Smooth muscle cell of the brain vasculature (primary cell): ENCODE results near the gene HEXD.

Experiments
- DNase-seq: peaks from one replicate; pipeline ENCODE4 v3.0.0-alpha.2; 2012; ENCODE audit warnings: low read depth, low spot score

Gene HEXD

DNA sequence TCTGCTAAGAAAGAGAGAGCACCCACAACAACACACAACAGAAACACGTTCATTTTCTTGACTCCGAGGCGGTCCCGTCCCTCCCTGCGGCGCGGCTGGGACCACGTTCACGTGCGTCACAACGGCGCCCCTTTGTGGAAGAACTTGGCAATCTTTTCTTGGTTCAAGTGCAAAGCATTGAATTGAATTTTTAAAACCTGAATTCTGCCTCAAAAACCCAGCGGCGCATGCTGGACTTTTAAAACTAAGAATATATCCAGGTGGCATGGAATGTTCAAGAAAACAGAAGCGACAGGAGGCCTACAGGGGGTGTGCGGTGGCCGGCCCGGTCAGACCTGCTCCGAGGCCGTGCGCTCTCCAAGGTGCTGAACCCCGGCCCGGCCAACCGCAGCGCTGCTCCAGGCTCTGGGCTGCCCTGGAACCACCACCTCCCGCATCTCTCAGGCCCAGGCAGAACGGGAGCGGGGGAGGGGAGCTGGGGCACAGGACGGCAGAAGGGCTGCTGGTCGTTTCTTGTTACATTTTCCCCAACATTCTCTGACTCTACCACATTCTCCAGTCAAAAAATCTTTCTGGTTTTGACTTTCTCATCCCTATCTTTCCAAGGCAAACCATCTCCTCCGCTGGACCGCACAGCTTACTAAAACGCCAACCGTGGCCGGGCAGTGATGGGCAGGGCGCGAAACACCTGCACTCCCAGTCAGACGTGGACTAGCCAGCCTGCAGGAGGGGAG lies 3.4 kb upstream of the HEXD start:
- DNase-seq = no peak

DNA sequence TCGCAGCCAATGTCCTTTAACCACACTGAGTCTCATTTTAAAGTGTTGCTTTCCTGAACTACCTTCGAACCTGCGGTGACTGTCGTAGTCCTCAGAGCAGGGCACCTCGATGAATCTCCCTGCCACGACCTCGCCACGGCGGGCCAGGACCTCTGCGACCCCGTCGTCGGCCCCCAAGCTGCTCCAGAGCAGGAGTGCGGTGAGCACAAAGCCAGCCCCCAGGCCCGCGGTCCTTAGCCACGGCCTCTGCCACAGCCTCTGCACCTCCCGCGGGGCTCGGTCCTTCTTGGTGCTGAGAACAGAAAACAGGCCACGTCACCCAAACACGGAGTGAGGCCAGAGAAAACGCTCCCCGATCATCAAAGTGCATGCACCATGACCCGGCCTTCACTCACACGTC lies 2.8 kb upstream of the HEXD start:
- DNase-seq = no peak

DNA sequence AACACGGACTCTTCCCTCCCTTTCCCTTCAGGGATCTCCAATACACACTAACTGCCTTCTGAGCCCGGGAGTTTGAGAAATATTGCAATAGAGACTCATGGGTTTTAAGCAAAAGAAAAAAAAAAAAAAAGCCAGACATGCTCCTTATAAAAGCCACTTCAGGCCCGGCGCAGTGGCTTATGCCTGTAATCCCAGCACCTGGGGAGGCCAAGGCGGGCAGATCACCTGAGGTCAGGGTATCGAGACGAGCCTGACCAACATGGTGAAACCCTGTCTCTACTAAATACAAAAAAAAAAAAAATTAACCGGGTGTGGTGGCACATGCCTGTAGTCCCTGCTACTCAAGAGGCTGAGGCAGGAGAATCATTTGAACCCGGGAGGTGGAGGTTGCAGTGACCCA lies 2.4 kb upstream of the HEXD start:
- DNase-seq = no peak

DNA sequence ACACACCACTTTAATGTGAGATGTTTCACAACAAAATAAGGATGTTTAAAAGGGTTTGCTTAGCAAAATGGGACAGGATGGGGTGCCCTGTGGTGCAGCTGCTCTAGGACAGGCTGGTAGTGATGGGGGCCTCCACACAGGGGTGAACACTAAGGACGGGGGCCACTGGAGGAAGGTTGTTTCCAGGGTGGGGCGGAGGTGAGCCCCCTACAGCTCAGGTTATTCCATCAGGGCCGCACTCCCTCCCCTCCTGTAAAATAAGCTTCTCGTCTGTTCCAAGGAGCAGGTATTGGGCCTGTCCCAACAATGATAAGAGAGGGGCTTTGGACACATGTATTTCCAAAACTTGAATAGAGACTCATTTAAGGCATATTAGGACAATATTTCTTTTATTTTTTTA lies 1.9 kb upstream of the HEXD start:
- DNase-seq = no peak

DNA sequence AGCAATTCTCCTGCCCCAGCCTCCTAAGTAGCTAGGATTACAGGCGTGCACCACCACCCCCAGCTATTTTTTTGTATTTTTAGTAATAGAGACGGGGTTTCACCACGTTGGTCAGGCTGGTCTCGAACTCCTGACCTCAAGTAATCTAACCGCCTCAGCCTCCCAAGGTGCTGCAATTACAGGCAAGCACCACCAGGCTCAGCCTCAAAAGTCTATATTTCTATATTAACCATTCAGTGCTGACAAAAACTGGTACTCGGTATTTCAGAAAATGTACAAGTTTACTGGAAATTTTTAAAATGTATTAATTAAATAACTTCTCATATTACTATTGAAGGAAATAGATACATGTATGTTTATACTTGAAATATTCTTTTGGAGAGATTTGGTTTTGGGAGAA lies 1.4 kb upstream of the HEXD start:
- DNase-seq = no peak

DNA sequence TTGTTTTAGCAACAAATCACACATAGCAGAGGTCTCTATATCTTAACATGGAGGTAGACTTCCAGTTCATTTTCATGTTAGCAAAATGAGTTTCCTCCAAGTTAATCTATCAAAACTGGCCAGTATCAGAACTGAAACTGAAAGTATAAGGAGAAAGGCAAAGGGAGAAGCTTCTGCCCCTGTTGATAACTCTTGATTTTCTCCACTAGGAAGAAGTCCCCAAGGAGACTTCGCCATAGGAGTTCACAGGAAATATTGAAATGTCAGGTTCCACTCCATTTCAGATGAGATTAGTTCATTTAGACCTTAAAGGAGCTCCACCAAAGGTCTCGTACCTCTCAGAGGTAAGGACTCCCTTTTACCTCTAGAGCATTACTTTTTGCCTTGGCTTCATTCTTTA lies 1.4 kb downstream of the HEXD start:
- no peak for DNase-seq

DNA sequence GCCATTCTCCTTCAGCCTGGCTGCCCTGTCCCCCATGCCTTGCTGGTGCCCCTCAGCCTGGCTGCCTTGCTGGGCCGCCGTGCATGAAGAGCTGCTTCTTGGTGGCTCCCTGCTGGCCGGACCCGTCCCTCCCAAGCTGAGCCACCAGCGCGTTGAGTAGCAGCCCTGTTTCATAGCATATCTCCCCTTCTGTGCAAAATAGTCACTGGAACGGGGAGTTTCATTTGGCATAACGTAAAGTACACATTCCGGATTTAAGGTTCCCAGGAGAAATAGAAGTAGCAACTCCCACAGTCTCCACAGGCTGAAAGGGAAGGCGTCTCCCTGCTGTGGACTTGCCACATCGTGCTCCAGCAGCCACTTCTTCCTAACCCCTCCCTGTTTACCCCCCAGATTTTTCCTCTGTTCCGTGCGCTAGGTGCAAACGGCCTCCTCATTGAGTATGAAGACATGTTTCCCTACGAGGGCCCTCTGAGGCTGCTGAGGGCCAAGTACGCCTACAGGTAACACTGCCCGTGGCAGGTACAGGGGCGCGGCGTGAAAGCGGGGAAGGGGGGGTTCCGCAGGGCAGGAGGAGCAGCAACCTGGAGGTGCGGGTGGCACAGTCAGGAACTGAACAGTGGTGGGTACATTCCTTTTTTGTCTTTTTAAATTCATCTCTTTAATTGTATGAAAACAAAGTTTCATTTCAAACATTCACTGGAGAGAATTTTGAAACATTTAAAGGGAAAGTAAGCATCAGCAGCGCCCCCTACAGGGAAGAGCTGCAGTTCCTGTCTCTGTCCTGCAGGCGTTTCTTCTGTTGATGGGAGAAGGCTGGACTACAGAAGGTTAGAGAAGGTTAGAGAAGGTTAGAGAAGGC lies 6.1 kb downstream of the HEXD start:
- no peak for DNase-seq

DNA sequence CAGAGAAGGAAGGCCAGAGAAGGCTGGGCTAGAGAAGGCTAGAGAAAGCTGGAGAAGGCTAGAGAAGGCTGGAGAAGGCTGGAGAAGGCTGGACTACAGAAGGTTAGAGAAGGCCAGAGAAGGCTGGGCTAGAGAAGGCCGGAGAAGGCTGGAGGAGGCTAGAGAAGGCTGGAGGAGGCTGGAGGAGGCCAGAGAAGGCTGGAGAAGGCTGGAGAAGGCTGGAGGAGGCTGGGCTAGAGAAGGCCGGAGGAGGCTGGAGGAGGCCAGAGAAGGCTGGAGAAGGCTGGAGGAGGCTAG lies 6.7 kb downstream of the HEXD start:
- no peak for DNase-seq

DNA sequence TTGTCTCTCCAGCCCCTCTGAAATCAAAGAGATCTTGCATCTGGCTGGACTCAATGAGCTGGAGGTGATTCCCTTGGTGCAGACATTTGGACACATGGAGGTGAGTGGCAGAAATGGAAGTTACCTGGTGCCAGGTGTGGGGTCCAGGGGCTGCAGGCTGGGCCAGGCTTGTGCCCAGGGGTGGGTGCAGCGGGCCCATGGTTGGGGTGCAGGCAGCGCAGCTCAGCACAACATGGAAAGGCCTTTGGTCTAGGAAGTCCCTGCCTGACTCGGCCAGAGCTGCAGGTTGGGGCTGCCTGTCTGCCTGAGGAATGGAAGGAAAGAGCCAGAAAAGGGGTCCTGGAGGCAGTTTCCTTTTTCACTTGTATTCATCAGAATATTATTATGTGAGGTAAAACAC lies 10.4 kb downstream of the HEXD start:
- no peak for DNase-seq

DNA sequence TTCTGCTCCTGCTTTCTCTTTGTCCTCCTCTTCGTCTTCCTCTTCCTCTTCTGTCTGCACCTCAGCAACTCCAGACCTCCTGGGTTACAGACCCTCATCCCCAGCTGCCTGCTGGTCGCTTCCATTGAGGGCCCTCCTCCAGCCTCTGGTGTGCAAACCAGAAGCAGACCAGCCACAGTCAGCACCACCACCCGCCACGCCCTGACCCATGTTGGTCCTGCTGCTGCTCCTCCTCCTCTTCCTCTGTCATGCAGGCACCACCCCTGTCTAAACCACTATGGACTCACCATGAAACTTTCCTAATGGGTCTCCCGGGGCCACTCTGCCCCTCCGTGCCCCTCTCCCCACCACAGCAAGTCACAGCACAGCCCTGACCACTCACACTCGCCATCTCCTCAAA lies 11.7 kb downstream of the HEXD start:
- no peak for DNase-seq

DNA sequence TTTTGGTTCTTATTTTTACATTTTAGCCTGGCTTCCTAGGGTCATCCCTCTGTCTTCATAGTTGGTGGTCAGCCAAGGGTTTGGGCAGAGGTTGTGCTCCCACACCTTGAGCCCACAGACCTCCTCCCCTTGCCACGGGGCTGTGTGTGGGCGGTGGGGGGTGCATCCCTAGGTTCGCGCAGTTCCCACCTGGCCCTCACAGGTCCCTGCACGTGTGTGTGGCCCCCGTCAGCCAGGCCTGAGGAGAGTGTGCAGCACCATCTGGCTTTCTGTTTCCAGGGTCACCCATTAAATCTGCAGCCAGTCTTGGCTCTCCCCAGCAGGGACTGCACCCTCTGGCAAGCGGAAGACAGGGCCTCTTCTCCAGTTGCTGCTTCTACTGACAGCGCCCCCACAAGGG lies 13.9 kb downstream of the HEXD start:
- DNase-seq = no peak

DNA sequence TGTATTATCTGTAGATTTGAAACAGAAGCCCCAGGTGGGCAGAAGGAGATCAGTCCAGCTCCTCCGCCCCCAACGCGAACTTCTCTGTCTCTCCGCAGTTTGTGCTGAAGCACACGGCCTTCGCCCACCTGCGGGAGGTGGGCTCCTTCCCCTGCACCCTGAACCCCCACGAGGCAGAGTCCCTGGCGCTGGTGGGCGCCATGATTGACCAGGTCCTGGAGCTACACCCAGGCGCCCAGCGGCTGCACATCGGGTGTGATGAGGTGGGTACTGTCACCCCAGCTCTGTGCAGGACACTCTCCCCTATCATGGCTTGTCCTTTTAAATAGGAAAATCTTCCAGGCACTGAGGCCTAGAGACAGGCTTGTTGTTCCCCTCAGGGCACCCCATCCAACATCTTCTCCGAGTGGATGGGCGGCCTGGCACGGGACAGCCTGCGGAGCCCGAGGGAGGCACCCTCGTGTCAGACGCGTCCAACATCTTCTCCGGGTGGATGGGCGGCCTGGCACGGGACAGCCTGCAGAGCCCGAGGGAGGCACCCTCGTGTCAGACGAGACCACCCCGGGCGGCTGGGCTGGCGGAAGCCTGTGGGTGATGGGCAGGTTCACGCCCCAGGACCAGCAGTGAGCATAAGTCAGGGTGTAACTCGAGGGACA lies 15.5 kb downstream of the HEXD start:
- no peak for DNase-seq

DNA sequence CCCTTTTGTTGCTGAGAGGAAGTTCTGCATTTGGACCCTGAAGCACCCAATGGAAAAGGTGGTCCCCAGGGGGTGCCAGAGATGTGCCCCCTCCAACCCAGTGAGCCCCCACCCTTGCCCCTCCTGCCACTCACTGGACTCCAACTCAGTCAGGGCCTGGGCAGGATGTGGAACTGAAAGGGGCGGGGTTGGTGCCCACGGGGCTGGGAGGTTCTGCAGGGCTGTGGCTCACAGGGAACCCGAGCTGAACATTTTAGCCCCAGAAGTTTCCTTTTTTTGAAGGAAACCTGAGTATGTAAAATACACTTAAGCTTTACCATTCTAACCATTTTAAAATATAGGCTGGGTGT lies 16.0 kb downstream of the HEXD start:
- no peak for DNase-seq

DNA sequence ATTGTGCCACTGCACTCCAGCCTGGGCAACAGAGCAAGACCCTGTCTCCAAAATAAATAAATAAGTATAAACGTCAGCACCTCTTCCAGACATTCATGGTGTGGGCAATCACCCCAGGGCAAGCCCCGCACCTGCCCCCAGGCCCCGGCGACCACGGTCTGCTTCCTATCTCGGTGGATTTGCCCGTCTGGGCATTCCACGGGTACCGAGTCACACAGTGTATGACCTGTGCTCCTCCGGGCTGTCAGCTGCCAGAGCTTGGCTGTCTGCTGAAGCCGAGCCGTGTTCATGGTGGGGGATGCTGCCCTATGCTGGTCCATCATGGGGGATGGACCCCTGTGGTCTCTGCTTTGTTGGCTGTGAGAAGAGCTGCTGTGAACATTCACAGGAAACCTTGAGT lies 17.0 kb downstream of the HEXD start:
- no peak for DNase-seq

DNA sequence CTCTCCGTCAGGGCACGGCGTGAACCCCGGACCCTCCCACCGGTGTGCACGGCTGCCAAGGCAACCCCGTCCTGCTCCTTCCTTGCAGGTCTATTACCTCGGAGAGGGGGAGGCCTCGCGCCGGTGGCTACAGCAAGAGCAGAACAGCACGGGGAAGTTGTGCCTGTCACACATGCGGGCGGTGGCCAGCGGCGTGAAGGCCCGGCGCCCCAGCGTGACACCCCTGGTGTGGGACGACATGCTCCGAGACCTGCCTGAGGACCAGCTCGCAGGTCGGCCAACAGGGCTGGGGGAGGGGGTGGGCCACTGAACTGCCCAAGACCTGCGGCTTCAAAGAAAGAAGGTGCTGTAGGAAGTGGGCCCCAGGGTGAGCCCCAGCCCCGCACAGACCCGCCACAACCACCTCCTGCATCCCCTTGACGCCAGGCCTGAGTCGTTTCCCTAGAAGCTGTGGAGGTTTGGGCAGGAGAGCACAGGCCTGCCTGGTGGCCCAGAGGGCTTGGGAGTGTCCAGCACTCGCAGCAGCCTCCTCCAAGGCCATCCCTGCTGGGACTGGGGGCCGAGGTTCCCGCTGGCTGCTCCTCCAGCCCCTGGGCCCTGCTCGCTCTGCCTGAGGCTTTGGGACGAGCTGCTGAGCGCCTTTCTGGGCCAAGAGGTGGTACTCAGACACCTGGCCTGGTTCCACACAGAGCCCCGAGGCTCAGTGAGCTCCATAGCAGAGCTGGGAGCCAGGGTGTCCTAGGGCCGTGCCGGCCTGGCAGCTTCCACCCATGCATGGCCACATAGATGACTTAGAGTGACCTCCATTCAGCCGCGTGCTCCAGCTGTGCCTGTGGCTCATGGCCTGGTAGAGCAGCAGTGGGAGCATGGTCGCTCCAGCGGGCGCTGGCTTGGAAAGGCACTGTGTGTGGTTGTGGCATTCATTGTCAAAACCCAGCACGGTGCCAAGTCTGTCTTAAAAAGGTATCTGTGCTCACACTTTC lies 17.7 kb downstream of the HEXD start:
- no peak for DNase-seq

DNA sequence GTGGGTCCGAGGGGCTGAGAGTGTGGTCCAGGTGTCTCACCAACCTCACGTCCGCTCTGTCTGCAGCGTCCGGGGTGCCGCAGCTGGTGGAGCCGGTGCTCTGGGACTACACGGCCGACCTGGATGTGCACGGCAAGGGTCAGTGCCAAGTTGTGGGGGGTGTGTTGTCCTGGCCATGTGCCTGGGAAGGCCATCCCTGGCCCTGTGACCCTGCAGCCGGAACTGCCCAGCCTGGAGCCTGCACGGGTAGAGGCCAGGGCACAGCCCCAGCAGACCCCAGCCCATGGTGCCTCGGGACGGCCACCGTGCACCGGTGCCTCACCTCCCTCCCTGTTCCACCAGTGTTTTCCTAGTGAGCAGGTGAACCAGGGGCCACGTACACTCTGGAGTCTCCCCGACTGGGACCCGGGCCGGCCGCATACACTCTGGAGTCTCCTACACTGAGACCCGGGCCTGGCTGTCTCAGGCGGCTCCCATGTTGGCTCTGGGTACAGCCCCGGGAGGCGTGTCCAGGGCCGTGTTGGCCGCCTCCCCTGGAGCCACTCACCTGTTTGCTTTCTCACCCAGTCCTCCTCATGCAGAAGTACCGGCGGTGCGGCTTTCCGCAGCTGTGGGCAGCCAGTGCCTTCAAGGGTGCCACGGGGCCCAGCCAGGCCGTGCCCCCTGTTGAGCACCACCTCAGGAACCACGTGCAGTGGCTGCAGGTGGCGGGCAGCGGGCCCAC lies 18.6 kb downstream of the HEXD start:
- no peak for DNase-seq

DNA sequence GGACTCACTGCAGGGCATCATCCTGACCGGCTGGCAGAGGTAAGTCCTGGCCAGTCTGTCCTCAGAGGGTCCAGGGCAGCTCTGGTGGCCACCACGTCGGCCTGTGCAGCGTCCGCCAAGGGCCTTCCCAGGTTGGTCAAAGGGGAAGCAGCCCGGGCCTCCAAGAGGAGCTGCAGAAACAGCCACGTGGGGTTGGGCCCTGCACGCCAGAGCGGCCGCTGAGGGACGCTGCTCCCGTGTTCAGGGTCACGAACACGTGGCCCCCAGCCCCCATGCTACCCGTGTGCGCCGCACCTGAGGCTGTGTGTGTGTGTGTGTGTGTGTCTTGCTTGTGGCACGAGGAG lies 19.1 kb downstream of the HEXD start:
- no peak for DNase-seq

DNA sequence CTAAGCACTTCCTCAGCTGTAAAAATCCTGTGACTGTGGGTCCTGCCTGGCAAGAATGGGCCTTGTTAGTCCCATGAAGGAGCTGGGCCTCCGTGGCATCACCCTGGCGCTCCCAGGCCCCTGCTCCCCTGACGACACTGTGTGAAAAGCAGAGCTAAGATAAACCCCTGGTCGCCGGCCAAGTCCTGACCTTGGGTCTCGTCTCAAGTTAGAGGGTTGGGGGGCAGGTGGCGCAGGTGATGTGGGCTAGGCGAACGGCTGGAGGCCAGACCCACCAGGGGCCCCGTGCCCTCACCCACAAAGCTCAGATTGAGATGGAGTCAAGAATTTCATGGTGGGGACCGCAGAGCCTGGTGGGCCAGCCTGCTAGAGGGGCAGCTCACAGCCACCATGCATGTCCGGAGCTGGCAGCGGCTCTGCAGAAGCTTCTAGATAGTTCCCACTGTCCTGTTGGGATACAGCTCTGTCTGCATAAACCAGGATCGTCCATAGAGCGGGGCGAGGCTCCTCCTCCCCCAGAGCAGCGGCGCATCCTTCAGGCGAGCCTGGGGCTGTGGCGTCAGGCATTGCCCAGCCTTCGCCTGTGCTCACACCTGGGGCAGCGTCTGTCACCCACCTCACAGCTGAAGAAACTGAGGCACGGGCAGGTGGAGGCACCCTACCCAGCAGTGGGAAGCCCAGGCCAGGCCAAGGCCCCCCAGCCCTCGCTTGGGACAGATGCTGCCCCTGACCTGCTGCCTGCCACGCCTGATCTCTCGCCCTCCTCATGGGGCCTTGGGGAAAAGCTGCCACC lies 20.4 kb downstream of the HEXD start:
- no peak for DNase-seq

DNA sequence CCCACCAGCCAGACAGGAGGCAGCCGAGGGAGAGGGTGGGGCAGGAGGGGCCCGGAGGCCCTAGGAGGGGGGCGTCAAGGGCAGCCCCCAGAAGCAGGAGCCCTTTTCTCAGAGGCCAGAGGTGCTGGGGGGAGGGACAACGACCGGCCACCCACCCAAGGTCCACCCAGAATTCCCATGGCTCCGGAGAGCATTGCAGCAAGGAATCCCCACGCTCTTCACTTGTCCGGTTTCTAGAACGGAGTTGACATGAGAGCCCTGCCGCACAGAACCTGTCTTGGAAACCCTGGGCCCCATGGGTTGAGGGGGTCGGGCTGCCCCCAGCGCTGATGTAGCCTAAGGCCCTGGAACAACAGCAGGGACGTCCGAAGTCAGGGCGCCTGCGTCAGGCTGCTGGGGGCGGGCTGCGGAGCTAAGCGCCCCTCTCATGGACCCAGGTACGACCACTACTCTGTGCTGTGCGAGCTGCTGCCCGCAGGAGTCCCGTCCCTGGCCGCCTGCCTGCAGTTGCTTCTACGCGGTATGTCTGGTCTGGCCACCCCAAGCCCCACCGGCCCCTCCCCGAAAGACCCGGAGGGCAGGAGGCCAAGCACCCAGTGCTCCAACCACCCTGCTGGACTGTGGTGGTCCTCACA lies 21.2 kb downstream of the HEXD start:
- DNase-seq = no peak

DNA sequence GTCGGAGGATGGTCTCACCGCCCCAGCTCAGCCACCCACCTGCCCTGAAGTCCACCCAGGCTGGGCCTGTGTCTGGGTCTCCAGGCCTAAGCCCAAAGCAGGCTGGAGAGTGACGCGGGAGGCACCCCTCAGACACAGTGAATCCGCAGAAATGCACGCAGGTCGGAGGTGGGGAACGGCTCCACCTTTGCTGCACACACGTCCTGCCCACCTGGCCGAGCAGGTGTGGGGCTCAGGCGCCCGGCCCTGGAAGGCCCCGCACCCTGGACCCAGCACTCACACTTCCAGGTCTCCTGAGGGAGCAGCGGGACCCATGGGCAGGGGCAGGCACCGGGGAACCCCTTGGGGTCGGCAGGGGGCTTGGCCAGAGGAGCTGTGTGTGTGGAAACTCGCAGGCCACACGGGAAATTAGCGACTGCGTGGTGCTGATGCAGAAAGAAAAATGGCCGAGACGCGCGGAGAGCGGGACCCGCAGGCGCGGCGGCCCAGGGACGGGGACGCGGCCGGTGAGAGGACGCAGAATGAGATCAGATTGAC lies 21.8 kb downstream of the HEXD start:
- no peak for DNase-seq
